SK-N-MC (cell line): Measurements from ENCODE around the gene TIAL1.

Experiments
- DNase-seq: peaks from one replicate; pipeline ENCODE4 v3.0.0-alpha.2; 2011; ENCODE audit warnings: low read depth, low spot score
- H3K27ac ChIP-seq: fragments of 200-600 bp; sonication (generic); 2 replicates; pipeline ENCODE4 v1.5.1; 2016; ENCODE audit warnings: mixed run types
- H3K36me3 ChIP-seq: fragments of 200-600 bp; sonication (generic); 2 replicates; pipeline ENCODE4 v1.6.1; 2017; ENCODE audit warnings: antibody characterized with exemption, low read length, mixed read lengths; ENCODE audit not compliant: insufficient read depth
- H3K4me3 ChIP-seq: fragments of 200-600 bp; sonication (generic); 2 replicates; pipeline ENCODE4 v1.5.1; 2016
- H3K9ac ChIP-seq: fragments of 200-600 bp; sonication (generic); 2 replicates; pipeline ENCODE4 v1.8.0; 2017; ENCODE audit warnings: mixed run types, mixed read lengths; ENCODE audit not compliant: insufficient read length
- H3K9me3 ChIP-seq: fragments of 200-600 bp; sonication (generic); 2 replicates; pipeline ENCODE4 v1.6.1; 2017; ENCODE audit warnings: low read depth, mild to moderate bottlenecking, antibody characterized with exemption, low read length, moderate library complexity, mixed read lengths
- EZH2 ChIP-seq: fragments of 200-600 bp; sonication (generic); IDR thresholded peaks from one replicate; pipeline ENCODE4 v1.6.1; 2017; ENCODE audit warnings: antibody characterized with exemption
- FOXP2 ChIP-seq: optimal IDR thresholded peaks from 2 replicates; pipeline ENCODE3; 2011; ENCODE audit warnings: mild to moderate bottlenecking, moderate library complexity; ENCODE audit not compliant: insufficient read depth; ENCODE audit errors: extremely low read length, control extremely low read depth
- POLR2AphosphoS5 ChIP-seq: IDR thresholded peaks from 2 replicates; pipeline ENCODE4 v1.6.1; 2012; ENCODE audit warnings: mild to moderate bottlenecking, low read depth, low read length, borderline replicate concordance

TIAL1 gene

GRCh38 chr10:119596537-119597404, at the start of gene TIAL1:
Gene TIAL1, minus strand, starts transcription at chr10:119596964. Its CDS starts 499 bp downstream, at chr10:119596465.
- H3K4me3 ChIP-seq = peak within 1 kb of the TSS; percentile 90
- no peak for TF ChIP-seq FOXP2
- peak; percentile 91 for TF ChIP-seq POLR2AphosphoS5
- H3K9me3 ChIP-seq = no peaks in the 10 kb centered on the region
- H3K9ac ChIP-seq = peak within 1 kb of the TSS; percentile 87
- H3K36me3 ChIP-seq = peaks cover 12% of the 10 kb centered on the region
- DNase-seq = peak; percentile 95
- peak within 1 kb of the TSS; percentile 96 for H3K27ac ChIP-seq

- Histone ChIP-seq H3K9ac (no peak overlapping the region), H3K4me3 (no peak overlapping the region), H3K36me3 (no peaks in the 10 kb centered on the region), H3K27ac (no peak overlapping the region), H3K9me3 (no peaks in the 10 kb centered on the region)
- TF ChIP-seq POLR2AphosphoS5 (no peak), EZH2 (no peak), FOXP2 (no peak)
- no peak for DNase-seq
These were observed 48.2 kb upstream of the TIAL1 start for GRCh38 chr10:119644994-119645393.

GRCh38 chr10:119644205-119644814, 47.5 kb upstream of the TIAL1 start:
- H3K9me3 ChIP-seq = no peaks in the 10 kb centered on the region
- no peak for DNase-seq
- H3K4me3 ChIP-seq = no peak overlapping the region
- no peaks in the 10 kb centered on the region for H3K36me3 ChIP-seq
- no peak overlapping the region for H3K27ac ChIP-seq
- no peak for TF ChIP-seq EZH2
- TF ChIP-seq FOXP2 = no peak
- TF ChIP-seq POLR2AphosphoS5 = no peak
- no peak overlapping the region for H3K9ac ChIP-seq

- DNase-seq = no peak
- Histone ChIP-seq H3K4me3 (no peak overlapping the region), H3K27ac (no peak overlapping the region), H3K9ac (no peak overlapping the region), H3K36me3 (no peaks in the 10 kb centered on the region), H3K9me3 (no peaks in the 10 kb centered on the region)
- TF ChIP-seq POLR2AphosphoS5 = no peak
- no peak for TF ChIP-seq FOXP2
- no peak for TF ChIP-seq EZH2
These were observed 46.8 kb upstream of the TIAL1 start for GRCh38 chr10:119643306-119644204.

GRCh38 chr10:119642556-119643111, 45.9 kb upstream of the TIAL1 start:
- no peak overlapping the region for H3K9ac ChIP-seq
- no peak overlapping the region for H3K4me3 ChIP-seq
- no peak for DNase-seq
- H3K36me3 ChIP-seq = no peaks in the 10 kb centered on the region
- no peak overlapping the region for H3K27ac ChIP-seq
- H3K9me3 ChIP-seq = no peaks in the 10 kb centered on the region
- no peak for TF ChIP-seq POLR2AphosphoS5
- TF ChIP-seq EZH2 = no peak
- no peak for TF ChIP-seq FOXP2

GRCh38 chr10:119640875-119641526, 44.2 kb upstream of the TIAL1 start:
- no peak for TF ChIP-seq EZH2
- TF ChIP-seq POLR2AphosphoS5 = no peak
- no peak for TF ChIP-seq FOXP2
- no peaks in the 10 kb centered on the region for H3K36me3 ChIP-seq
- no peak overlapping the region for H3K27ac ChIP-seq
- H3K9ac ChIP-seq = no peak overlapping the region
- no peak for DNase-seq
- H3K4me3 ChIP-seq = no peak overlapping the region
- H3K9me3 ChIP-seq = no peaks in the 10 kb centered on the region

GRCh38 chr10:119640384-119640783, 43.6 kb upstream of the TIAL1 start:
- no peak overlapping the region for H3K4me3 ChIP-seq
- no peaks in the 10 kb centered on the region for H3K9me3 ChIP-seq
- H3K36me3 ChIP-seq = no peaks in the 10 kb centered on the region
- no peak overlapping the region for H3K9ac ChIP-seq
- DNase-seq = no peak
- no peak overlapping the region for H3K27ac ChIP-seq
- TF ChIP-seq POLR2AphosphoS5 = no peak
- TF ChIP-seq FOXP2 = no peak
- TF ChIP-seq EZH2 = no peak
